MM.1S (cell line): ENCODE results near the gene KDM2A.

Experiments used
- DNase-seq: peaks from one replicate; pipeline ENCODE4 v3.0.0-alpha.2; 2015
- H2AFZ ChIP-seq: fragments of 300-600 bp; sonication (generic); 2 replicates; pipeline ENCODE4 v1.6.0; 2016; ENCODE audit warnings: antibody characterized with exemption, low read length
- H3F3A ChIP-seq: fragments of 300-600 bp; sonication (generic); 2 replicates; pipeline ENCODE4 v1.6.1; 2016; ENCODE audit warnings: mild to moderate bottlenecking, antibody characterized with exemption, low read length, moderate library complexity, mixed read lengths; ENCODE audit not compliant: insufficient read depth
- H3K27ac ChIP-seq: fragments of 300-600 bp; sonication (generic); 2 replicates; pipeline ENCODE4 v1.5.1; 2016; ENCODE audit warnings: mild to moderate bottlenecking, low read length
- H3K27me3 ChIP-seq: fragments of 300-600 bp; sonication (generic); replicated peaks from 2 replicates; pipeline ENCODE4 v1.6.0; 2016; ENCODE audit warnings: low read length; ENCODE audit not compliant: insufficient read depth
- H3K36me3 ChIP-seq: fragments of 300-600 bp; sonication (generic); replicated peaks from 2 replicates; pipeline ENCODE4 v1.6.1; 2016; ENCODE audit warnings: mild to moderate bottlenecking, low read length, mixed read lengths; ENCODE audit not compliant: insufficient read depth
- H3K4me1 ChIP-seq: fragments of 300-600 bp; sonication (generic); 2 replicates; pipeline ENCODE4 v1.6.1; 2016; ENCODE audit warnings: low read length, mixed read lengths
- H3K4me2 ChIP-seq: fragments of 300-600 bp; sonication (generic); 2 replicates; pipeline ENCODE4 v1.6.0; 2016; ENCODE audit warnings: low read depth, low read length
- H3K4me3 ChIP-seq: fragments of 300-600 bp; sonication (generic); 2 replicates; pipeline ENCODE4 v1.5.1; 2016; ENCODE audit warnings: low read length, mixed read lengths
- H3K79me2 ChIP-seq: fragments of 300-600 bp; sonication (generic); 2 replicates; pipeline ENCODE4 v1.6.1; 2016; ENCODE audit warnings: mixed run types, low read length, mixed read lengths
- H3K9ac ChIP-seq: fragments of 300-600 bp; sonication (generic); 2 replicates; pipeline ENCODE4 v1.6.1; 2016; ENCODE audit warnings: low read length, mixed read lengths
- H3K9me2 ChIP-seq: fragments of 300-600 bp; sonication (generic); replicated peaks from 2 replicates; pipeline ENCODE4 v1.6.1; 2016; ENCODE audit warnings: mild to moderate bottlenecking, low read length, mixed read lengths; ENCODE audit not compliant: insufficient read depth
- H3K9me3 ChIP-seq: fragments of 300-600 bp; sonication (generic); replicated peaks from 2 replicates; pipeline ENCODE4 v1.6.1; 2016; ENCODE audit warnings: mild to moderate bottlenecking, low read length, mixed read lengths; ENCODE audit not compliant: insufficient read depth
- H4K20me1 ChIP-seq: fragments of 300-600 bp; sonication (generic); 2 replicates; pipeline ENCODE4 v1.6.1; 2016; ENCODE audit warnings: mild to moderate bottlenecking, low read length, moderate library complexity, mixed read lengths; ENCODE audit not compliant: insufficient read depth
- EZH2 ChIP-seq: fragments of 300-600 bp; sonication (generic); optimal IDR thresholded peaks from 2 replicates; pipeline ENCODE3; 2017; ENCODE audit warnings: low read depth, mild to moderate bottlenecking, antibody characterized with exemption, low read length, mixed read lengths
- EZH2phosphoT487 ChIP-seq: fragments of 300-600 bp; sonication (generic); IDR thresholded peaks from 2 replicates; pipeline ENCODE4 v1.6.1; 2018; ENCODE audit warnings: antibody characterized with exemption, low read length
- TF ChIP-seq, protein P1 (sequence below): fragments of 300-600 bp; sonication (generic); IDR thresholded peaks from 2 replicates; pipeline ENCODE4 v1.5.1; 2016; ENCODE audit warnings: antibody characterized with exemption, low read length, mixed read lengths

Gene KDM2A

GRCh38 chr11:67292671-67293070 is 173.6 kb downstream of the KDM2A start:
- Histone ChIP-seq H3K79me2 (peaks cover 34% of the 10 kb centered on the region), H3K9me3 (no peaks in the 10 kb centered on the region), H4K20me1 (no peaks in the 10 kb centered on the region), H2AFZ (no peak overlapping the region), H3K27ac (no peak overlapping the region), H3K4me2 (no peak overlapping the region), H3K9me2 (no peaks in the 10 kb centered on the region), H3K36me3 (peaks cover 8% of the 10 kb centered on the region; the same call in 1 of the 2 replicates), H3K4me3 (no peak overlapping the region), H3F3A (peaks cover 11% of the 10 kb centered on the region), H3K4me1 (peaks cover 11% of the 10 kb centered on the region), H3K9ac (no peak overlapping the region), H3K27me3 (no peaks in the 10 kb centered on the region)
- DNase-seq, result no peak
- no peak for TF ChIP-seq EZH2phosphoT487
- TF ChIP-seq, protein P1, sequence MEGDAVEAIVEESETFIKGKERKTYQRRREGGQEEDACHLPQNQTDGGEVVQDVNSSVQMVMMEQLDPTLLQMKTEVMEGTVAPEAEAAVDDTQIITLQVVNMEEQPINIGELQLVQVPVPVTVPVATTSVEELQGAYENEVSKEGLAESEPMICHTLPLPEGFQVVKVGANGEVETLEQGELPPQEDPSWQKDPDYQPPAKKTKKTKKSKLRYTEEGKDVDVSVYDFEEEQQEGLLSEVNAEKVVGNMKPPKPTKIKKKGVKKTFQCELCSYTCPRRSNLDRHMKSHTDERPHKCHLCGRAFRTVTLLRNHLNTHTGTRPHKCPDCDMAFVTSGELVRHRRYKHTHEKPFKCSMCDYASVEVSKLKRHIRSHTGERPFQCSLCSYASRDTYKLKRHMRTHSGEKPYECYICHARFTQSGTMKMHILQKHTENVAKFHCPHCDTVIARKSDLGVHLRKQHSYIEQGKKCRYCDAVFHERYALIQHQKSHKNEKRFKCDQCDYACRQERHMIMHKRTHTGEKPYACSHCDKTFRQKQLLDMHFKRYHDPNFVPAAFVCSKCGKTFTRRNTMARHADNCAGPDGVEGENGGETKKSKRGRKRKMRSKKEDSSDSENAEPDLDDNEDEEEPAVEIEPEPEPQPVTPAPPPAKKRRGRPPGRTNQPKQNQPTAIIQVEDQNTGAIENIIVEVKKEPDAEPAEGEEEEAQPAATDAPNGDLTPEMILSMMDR, result no peak
- TF ChIP-seq EZH2, result no peak

DNA sequence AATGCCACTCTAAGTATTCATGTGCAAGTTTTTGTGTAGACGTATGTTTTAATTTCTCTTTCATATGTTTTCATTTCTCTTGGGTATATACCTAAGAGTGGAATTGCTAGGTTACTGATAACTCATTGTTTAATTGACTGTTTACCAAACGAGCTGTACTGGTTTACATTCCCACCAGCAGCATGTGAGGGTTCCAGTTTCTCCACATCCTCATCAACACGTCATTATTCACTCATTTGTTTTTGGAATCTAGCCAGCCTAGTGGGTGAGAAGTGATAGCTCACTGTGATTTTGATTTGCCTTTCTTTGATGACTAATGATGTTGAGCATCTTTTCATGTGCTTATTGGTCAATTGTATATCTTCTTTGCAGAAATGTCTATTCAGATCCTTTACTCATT is 174.0 kb downstream of the KDM2A start:
- no peak for TF ChIP-seq EZH2
- TF ChIP-seq, protein P1, result no peak
- no peak for TF ChIP-seq EZH2phosphoT487
- H3K9me3 ChIP-seq, result no peaks in the 10 kb centered on the region
- H3F3A ChIP-seq, result peaks cover 6% of the 10 kb centered on the region
- H3K27me3 ChIP-seq, result no peaks in the 10 kb centered on the region
- no peak overlapping the region for H3K4me2 ChIP-seq
- H3K4me1 ChIP-seq, result peaks cover 7% of the 10 kb centered on the region
- H2AFZ ChIP-seq, result no peak overlapping the region
- H3K9ac ChIP-seq, result no peak overlapping the region
- no peak overlapping the region for H3K27ac ChIP-seq
- H3K36me3 ChIP-seq, result peaks cover 8% of the 10 kb centered on the region; the same call in 1 of the 2 replicates
- DNase-seq, result no peak
- H3K9me2 ChIP-seq, result no peaks in the 10 kb centered on the region
- no peak overlapping the region for H3K4me3 ChIP-seq
- no peaks in the 10 kb centered on the region for H4K20me1 ChIP-seq
- H3K79me2 ChIP-seq, result peaks cover 32% of the 10 kb centered on the region

DNA sequence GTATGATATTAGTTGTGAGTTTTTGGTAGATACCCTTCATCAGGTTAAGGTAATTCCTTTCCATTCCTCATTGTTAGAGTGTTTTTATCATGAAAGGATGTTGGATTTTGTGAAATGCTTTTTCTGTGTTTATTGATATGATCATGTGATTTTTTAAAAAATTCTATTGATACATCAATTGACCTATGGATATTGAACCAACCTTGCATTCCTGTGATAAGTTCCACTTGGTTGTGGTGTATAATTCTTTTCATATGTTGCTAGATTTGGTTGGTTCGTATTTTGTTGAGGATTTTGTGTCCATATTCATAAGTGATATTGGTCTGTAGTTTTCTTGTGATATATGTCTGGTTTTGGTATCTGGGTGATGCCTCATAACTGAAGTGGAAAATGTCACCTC is 176.8 kb downstream of the KDM2A start:
- Histone ChIP-seq H3K4me2 (no peak overlapping the region), H3K9me2 (no peaks in the 10 kb centered on the region), H3K79me2 (peaks cover 19% of the 10 kb centered on the region), H4K20me1 (no peaks in the 10 kb centered on the region), H3K36me3 (peaks cover 8% of the 10 kb centered on the region), H2AFZ (no peak overlapping the region), H3K4me1 (no peaks in the 10 kb centered on the region), H3K27ac (no peak overlapping the region), H3K9ac (no peak overlapping the region), H3K4me3 (no peak overlapping the region), H3K27me3 (no peaks in the 10 kb centered on the region), H3F3A (no peaks in the 10 kb centered on the region), H3K9me3 (no peaks in the 10 kb centered on the region)
- no peak for TF ChIP-seq EZH2phosphoT487
- no peak for TF ChIP-seq EZH2
- TF ChIP-seq, protein P1, result no peak
- DNase-seq, result no peak
